ENCODE results near the gene KANSL1.
"Not testable (repeated sequence)": the region's sequence is repeated elsewhere in the genome, so short reads cannot be mapped to it uniquely, and the experiment has no call there.

KANSL1 gene

DNA sequence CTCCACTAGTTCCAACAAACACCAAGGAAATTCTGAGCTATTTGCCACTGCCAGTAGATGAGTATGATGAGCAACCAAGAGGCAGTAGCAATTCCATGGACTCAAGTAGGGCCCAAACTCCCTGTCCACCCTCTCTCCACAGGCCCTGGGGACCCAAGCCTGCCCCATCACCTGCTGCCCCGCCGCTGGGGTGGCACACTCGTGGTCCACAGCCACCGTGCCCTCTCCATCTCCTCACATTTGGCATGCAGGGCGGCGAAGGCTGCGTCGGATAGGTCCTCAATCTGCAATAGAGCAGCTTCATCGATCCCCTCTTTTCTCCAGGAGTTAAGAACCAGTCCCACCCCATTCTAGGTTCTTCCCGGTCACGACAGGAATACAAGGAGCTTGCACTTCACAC lies 160.3 kb downstream of the KANSL1 start:
- no peak for DNase-seq

DNA sequence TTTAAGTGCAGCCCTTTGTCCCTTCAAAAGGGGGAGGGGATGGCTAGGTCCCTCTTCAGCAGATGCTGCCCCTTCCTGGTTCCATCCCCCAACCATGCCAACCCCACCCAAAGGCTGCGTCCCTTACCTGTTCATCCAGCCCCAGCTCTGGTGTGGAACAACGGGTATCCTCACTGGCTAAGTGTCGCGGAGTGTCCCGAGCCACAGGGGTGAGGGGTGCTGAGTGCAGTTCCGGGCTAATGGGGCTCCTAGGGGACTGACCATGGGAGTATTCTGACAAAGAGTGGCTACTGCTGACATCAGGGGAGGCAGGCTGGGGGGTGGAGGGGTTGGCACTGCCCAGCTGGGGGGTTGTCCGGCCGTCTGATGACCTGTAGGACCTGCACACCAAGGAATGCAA lies 161.3 kb downstream of the KANSL1 start:
- DNase-seq = no peak

DNA sequence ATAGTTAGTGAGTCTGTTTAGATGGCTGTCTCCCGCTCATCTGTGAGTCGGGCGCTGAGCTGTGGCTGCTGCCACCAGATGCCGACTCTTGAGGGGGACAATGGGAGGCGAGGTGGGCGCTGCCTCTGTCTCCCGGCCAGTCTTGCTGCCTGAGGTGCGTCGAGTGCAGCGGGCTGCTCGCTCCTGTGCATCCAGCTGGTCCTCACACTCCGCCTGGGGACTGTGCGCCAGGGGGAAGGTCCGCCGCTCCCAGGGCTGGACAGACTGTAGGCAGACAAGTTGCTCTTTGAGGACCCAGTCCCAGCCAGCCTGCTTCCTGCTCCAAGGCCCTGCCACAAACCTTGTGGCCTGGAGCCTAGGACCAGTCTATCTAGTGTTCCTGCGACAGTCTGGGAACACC lies 161.8 kb downstream of the KANSL1 start:
- DNase-seq = no peak

DNA sequence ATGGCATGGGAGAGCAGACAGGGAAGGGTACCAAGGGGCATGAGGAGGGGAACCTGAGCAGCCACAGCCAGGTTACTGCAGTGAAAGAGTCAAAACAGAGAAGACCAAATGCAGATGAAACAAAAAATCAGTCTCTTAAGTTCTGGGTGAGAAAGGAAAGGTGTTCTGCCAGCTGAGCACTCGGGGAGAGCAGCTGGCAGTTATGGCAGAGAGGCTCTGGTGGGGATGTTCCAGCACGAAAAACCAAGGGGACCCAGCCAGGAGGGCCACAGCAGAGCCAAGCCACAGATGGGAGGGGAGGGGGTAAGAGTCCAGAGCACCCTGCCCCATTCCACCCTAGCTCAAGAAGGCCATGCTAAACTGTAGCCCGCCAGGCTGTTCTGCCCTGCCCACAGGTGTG lies 162.5 kb downstream of the KANSL1 start:
- DNase-seq = no peak

DNA sequence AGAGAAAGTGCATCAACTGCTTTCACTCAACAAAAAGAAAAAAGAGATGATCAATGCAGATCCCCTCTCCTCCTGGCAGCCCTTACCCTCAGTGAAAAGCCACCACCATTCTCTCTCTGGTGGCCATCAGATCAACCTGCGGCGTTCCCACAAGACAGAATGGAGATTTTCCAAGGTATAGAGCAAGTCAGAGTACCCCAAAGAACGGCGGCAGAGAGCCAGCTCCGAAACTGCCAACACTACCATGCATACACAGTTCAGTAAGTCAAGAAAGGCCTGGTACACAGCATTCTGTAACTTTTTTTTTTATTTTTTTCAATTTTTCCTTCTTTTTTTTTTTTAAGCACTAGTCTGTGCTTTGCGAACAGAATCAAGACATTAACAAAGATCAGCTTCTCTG lies 163.6 kb downstream of the KANSL1 start:
- no peak for DNase-seq

DNA sequence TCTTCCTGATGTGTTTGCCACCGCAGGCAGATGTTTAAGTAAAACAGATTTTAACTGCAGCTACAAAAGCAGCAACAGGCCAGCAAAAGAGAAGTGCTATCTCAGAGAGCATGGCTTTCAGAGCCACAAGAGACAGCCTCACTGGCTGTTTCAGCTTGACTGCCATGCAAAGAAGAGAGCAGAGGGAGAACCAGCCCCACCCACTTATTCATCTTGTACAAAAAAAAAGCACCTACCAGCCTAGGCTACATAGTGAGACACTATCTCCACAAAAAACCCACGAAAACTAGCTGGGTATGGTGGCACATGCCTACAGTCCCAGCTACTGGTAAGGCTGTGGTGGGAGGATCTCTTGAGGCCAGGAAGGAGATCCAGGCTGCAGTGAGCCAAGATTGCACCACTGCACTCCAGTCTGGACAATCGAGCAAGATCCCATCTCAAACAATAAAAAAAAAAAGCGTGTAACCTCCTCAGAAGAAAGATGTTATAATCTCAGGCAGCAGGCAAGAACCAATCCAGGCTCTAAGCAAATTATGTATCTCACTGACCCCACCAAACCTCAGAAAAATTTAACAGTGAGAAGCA lies 164.2 kb downstream of the KANSL1 start:
- no peak for DNase-seq

DNA sequence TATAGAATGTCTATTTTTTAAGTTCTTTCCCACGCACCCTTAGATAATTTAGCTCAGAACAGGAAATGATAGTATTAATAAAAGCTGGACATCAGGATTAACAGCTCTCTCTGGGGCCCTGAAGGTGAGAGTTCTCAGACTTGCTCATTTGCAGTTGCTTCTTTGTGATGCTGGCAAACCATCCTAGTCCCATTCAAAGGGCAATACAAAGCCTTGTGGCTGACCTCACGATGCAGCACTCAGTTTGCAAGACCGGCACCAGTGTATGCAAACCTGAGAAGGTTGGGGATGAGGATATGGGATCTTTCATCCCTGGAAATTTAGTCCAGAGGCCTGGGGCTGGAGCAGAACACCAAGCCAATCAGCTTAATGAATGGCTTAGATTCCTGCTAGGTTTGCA lies 164.9 kb downstream of the KANSL1 start:
- DNase-seq = no peak

DNA sequence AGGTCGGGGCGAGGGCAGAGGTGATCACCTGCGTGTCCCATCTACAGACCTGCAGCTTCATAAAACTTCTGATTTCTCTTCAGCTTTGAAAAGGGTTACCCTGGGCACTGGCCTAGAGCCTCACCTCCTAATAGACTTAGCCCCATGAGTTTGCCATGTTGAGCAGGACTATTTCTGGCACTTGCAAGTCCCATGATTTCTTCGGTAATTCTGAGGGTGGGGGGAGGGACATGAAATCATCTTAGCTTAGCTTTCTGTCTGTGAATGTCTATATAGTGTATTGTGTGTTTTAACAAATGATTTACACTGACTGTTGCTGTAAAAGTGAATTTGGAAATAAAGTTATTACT lies 165.3 kb downstream of the KANSL1 start:
- no peak for DNase-seq

DNA sequence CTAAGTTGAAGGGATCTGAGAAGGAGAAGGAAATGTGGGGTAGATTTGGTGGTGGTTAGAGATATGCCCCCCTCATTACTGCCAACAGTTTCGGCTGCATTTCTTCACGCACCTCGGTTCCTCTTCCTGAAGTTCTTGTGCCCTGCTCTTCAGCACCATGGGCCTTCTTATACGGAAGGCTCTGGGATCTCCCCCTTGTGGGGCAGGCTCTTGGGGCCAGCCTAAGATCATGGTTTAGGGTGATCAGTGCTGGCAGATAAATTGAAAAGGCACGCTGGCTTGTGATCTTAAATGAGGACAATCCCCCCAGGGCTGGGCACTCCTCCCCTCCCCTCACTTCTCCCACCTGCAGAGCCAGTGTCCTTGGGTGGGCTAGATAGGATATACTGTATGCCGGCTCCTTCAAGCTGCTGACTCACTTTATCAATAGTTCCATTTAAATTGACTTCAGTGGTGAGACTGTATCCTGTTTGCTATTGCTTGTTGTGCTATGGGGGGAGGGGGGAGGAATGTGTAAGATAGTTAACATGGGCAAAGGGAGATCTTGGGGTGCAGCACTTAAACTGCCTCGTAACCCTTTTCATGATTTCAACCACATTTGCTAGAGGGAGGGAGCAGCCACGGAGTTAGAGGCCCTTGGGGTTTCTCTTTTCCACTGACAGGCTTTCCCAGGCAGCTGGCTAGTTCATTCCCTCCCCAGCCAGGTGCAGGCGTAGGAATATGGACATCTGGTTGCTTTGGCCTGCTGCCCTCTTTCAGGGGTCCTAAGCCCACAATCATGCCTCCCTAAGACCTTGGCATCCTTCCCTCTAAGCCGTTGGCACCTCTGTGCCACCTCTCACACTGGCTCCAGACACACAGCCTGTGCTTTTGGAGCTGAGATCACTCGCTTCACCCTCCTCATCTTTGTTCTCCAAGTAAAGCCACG lies 165.9 kb downstream of the KANSL1 start:
- no peak for DNase-seq

DNA sequence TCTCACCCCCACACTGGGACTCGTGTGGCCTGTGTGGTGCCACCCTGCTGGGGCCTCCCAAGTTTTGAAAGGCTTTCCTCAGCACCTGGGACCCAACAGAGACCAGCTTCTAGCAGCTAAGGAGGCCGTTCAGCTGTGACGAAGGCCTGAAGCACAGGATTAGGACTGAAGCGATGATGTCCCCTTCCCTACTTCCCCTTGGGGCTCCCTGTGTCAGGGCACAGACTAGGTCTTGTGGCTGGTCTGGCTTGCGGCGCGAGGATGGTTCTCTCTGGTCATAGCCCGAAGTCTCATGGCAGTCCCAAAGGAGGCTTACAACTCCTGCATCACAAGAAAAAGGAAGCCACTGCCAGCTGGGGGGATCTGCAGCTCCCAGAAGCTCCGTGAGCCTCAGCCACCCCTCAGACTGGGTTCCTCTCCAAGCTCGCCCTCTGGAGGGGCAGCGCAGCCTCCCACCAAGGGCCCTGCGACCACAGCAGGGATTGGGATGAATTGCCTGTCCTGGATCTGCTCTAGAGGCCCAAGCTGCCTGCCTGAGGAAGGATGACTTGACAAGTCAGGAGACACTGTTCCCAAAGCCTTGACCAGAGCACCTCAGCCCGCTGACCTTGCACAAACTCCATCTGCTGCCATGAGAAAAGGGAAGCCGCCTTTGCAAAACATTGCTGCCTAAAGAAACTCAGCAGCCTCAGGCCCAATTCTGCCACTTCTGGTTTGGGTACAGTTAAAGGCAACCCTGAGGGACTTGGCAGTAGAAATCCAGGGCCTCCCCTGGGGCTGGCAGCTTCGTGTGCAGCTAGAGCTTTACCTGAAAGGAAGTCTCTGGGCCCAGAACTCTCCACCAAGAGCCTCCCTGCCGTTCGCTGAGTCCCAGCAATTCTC lies 166.8 kb downstream of the KANSL1 start:
- DNase-seq = no peak

DNA sequence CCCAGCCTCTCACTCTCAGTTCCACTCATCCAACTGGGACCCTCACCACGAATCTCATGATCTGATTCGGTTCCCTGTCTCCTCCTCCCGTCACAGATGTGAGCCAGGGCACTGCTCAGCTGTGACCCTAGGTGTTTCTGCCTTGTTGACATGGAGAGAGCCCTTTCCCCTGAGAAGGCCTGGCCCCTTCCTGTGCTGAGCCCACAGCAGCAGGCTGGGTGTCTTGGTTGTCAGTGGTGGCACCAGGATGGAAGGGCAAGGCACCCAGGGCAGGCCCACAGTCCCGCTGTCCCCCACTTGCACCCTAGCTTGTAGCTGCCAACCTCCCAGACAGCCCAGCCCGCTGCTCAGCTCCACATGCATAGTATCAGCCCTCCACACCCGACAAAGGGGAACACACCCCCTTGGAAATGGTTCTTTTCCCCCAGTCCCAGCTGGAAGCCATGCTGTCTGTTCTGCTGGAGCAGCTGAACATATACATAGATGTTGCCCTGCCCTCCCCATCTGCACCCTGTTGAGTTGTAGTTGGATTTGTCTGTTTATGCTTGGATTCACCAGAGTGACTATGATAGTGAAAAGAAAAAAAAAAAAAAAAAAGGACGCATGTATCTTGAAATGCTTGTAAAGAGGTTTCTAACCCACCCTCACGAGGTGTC lies 167.6 kb downstream of the KANSL1 start:
- no peak for DNase-seq

DNA sequence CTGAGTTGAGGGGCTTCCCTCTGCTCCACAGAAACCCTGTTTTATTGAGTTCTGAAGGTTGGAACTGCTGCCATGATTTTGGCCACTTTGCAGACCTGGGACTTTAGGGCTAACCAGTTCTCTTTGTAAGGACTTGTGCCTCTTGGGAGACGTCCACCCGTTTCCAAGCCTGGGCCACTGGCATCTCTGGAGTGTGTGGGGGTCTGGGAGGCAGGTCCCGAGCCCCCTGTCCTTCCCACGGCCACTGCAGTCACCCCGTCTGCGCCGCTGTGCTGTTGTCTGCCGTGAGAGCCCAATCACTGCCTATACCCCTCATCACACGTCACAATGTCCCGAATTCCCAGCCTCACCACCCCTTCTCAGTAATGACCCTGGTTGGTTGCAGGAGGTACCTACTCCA lies 168.2 kb downstream of the KANSL1 start:
- DNase-seq = no peak

DNA sequence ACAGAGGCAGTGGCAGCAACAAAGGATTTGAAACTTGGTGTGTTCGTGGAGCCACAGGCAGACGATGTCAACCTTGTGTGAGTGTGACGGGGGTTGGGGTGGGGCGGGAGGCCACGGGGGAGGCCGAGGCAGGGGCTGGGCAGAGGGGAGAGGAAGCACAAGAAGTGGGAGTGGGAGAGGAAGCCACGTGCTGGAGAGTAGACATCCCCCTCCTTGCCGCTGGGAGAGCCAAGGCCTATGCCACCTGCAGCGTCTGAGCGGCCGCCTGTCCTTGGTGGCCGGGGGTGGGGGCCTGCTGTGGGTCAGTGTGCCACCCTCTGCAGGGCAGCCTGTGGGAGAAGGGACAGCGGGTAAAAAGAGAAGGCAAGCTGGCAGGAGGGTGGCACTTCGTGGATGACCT lies 168.6 kb downstream of the KANSL1 start:
- DNase-seq = no peak

DNA sequence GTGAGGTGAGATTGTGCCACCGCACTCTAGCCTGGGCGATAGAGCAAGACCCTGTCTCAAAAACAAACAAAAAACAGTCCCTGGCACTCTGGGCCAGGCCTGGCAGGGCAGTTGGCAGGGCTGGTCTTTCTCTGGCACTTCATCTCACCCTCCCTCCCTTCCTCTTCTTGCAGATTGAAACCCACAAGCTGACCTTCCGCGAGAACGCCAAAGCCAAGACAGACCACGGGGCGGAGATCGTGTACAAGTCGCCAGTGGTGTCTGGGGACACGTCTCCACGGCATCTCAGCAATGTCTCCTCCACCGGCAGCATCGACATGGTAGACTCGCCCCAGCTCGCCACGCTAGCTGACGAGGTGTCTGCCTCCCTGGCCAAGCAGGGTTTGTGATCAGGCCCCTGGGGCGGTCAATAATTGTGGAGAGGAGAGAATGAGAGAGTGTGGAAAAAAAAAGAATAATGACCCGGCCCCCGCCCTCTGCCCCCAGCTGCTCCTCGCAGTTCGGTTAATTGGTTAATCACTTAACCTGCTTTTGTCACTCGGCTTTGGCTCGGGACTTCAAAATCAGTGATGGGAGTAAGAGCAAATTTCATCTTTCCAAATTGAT lies 169.3 kb downstream of the KANSL1 start:
- no peak for DNase-seq

DNA sequence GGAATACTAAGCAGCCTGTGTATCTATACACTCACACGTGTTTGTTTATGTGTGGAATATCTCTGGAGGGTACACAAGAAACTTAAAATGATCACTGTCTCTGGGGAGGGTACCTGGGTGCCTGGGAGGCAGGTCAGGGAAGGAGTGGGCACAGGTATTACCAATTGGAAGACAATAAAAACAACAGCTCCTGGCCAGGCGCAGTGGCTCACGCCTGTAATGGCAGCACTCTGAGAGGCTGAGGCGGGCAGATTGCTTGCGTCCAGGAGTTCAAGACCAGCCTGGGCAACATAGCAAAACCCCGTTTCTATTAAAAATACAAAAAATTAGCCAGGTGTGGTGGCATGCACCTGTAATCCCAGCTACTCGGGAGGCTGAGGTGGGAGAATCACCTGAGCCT lies 169.9 kb downstream of the KANSL1 start:
- not testable (repeated sequence) for DNase-seq

DNA sequence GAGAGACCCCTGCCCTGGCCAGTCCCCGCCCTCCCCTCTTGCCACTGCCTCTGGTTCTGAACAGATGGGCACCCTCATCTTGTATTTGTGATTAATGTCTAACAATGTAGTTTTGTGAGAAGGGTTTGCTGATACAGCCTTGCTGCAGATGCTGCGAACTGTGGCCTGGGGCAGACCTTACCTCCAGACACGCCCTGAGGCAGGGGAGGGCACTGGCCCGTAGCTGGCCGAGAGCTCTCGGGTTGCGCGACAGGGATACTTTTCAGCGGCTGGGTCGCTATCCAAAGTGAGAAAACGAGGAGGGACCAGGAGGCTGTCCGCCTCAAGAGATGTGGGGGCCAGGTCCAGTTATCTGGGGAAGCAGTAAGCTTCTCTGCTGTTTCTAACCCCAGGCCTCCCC lies 172.2 kb downstream of the KANSL1 start:
- DNase-seq = no peak

DNA sequence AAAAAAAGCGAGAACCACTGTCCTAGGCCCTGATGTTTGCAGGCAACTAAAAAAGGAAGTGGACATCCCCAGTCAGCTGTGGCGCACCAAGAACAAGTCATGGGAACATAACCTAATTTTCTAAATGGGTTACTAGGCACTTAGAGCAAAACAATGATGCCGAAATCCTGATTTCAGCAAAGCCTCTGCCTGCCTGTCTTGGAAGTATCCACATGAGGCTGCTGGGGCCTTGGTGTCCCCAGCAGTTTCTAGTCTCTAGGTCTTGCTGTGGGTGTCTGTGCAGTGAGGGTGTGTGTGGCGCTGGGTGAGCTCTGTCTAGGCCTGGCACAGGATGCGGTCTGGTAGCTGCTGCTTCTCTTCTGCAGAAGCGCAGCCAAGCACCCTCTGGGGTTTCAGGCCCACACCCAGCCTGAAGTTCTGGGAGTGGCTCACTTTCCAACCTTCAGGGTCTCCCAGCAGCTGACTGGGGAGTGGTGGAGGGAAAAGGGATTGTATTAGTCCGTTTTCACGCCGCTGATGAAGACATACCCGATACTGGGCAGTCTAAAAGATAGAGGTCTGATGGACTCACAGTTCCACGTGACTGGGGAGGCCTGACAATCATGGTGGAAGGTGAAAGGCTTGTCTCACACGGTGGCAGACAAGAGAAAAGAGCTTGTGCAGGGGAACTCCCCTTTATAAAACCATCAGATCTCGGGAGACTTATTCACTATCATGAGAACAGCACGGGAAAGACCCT lies 173.0 kb downstream of the KANSL1 start:
- DNase-seq = no peak

DNA sequence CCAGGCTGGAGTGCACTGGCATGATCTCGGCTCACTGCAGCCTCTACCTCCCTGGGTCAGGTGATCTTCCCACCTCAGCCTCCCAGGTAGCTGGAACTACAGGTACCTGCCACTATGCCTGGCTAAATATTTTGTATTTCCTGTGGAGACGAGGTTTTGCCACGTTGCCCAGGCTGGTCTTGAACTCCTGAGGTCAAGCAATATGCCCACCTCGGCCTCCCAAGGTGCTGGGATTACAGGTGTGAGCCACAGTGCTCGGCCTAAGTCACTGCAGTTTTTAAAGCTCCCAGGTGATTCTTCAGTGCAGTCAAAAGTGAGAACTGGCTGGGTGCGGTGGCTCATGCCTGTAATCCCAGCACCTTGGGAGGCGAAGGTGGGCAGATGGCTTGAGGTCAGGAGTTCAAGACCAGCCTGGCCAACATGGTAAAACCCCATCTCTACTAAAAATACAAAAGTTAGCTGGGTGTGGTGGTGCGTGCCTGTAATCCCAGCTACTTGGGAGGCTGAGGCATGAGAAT lies 173.8 kb downstream of the KANSL1 start:
- DNase-seq = not testable (repeated sequence)

DNA sequence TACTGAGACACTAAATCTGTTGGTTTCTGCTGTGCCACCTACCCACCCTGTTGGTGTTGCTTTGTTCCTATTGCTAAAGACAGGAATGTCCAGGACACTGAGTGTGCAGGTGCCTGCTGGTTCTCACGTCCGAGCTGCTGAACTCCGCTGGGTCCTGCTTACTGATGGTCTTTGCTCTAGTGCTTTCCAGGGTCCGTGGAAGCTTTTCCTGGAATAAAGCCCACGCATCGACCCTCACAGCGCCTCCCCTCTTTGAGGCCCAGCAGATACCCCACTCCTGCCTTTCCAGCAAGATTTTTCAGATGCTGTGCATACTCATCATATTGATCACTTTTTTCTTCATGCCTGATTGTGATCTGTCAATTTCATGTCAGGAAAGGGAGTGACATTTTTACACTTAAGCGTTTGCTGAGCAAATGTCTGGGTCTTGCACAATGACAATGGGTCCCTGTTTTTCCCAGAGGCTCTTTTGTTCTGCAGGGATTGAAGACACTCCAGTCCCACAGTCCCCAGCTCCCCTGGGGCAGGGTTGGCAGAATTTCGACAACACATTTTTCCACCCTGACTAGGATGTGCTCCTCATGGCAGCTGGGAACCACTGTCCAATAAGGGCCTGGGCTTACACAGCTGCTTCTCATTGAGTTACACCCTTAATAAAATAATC lies 179.6 kb downstream of the KANSL1 start:
- DNase-seq = no peak

DNA sequence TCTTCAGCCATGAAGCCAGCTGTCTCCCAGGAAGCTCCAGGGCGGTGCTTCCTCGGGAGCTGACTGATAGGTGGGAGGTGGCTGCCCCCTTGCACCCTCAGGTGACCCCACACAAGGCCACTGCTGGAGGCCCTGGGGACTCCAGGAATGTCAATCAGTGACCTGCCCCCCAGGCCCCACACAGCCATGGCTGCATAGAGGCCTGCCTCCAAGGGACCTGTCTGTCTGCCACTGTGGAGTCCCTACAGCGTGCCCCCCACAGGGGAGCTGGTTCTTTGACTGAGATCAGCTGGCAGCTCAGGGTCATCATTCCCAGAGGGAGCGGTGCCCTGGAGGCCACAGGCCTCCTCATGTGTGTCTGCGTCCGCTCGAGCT lies 180.1 kb downstream of the KANSL1 start:
- DNase-seq = no peak

DNA sequence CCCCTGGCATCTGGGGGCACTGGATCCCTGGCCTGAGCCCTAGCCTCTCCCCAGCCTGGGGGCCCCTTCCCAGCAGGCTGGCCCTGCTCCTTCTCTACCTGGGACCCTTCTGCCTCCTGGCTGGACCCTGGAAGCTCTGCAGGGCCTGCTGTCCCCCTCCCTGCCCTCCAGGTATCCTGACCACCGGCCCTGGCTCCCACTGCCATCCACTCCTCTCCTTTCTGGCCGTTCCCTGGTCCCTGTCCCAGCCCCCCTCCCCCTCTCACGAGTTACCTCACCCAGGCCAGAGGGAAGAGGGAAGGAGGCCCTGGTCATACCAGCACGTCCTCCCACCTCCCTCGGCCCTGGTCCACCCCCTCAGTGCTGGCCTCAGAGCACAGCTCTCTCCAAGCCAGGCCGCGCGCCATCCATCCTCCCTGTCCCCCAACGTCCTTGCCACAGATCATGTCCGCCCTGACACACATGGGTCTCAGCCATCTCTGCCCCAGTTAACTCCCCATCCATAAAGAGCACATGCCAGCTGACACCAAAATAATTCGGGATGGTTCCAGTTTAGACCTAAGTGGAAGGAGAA lies 180.6 kb downstream of the KANSL1 start:
- no peak for DNase-seq
